HG03432 (cell line): Measurements from ENCODE around the gene PML.
"Not testable (repeated sequence)": the region's sequence is repeated elsewhere in the genome, so short reads cannot be mapped to it uniquely, and the experiment has no call there.

ENCODE experiments used
- ATAC-seq: cut with Tn5 transposase; IDR thresholded peaks from one replicate; pipeline ENCODE4 v1.9.1; 2021; ENCODE audit warnings: mild to moderate bottlenecking, moderate library complexity; ENCODE audit not compliant: unreplicated experiment

Gene PML

DNA sequence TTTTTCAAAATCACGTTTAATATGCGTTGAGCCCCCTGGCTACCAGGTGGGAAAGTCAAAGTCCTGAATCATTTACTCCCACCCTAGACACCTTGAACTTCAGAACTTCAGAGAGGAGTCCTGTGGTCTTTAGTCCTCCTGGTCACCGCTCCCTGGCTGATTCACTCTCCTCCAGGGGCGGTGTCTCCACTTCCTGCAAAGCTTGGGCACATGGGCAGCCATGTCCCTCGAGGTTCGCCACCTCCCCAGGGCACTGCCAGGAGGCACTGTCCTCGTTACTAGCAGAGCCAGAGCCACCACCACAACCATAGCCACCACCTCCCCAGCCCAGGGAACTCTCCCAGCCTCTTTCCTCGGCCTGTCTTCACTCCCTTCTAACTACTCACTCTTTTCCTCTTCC, 37.2 kb upstream of the PML start:
- ATAC-seq, result no peak

DNA sequence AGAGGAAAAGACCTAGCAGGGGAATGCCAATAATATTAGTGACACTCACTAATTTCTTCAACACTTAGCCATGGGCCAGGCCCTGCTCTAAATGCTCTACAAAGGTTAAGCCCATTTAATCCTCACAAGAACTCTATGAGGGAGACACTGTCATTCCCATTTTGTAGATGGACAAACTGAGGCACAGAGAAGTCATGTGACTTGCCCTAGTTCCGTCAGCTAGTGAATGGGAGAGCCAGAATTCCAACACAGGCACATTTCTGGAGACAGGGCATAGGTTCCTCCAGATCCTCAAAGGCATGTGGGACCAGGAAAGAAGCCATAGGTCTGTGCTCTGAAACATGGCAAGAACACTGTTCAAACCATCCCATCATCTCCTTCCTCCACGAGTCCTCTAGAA, 36.7 kb upstream of the PML start:
- no peak for ATAC-seq

DNA sequence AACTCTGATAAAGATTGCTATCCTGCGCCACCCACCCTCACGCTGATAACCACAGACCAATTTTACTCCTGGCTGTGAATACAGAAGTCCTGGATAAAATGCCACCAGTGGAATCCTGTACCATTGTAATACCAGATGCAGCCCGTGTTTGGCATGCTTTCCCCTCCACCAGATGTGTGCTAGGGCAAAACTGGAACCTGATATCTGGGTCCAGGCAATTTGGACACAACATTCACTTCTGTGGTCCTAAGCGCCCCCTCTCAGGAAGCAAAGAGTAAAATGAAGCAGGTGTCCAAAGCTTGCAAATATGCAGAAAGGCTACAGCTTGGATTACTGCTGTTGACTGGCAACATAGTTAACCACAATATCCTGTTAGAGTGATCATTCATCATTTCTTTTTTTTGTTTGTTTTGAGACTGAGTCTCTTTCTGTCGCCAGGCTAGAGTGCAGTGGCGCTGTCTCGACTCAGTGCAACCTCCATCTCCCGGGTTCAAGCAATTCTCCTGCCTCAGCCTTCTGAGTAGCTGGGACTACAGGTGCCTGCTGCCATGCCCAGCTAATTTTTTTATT, 35.4 kb upstream of the PML start:
- no peak for ATAC-seq

DNA sequence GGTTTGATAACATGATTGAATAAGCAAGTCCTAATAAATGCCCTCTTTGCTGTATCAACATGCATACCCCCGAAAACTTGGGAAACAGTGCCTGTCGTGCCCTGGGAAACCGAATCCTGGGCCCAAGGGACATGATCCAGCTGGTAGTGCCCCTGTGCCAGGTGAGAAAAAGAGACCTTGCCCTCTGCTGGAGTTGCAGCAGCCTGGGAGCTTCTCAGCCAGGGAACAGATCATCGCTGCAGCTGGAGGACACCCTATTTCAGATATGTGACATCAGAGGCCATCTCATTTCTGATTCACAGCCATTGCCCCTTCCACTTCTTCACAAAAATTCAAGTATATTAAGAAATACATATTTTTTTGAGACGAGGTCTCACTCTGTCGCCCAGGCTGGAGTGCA, 34.7 kb upstream of the PML start:
- ATAC-seq, result no peak

DNA sequence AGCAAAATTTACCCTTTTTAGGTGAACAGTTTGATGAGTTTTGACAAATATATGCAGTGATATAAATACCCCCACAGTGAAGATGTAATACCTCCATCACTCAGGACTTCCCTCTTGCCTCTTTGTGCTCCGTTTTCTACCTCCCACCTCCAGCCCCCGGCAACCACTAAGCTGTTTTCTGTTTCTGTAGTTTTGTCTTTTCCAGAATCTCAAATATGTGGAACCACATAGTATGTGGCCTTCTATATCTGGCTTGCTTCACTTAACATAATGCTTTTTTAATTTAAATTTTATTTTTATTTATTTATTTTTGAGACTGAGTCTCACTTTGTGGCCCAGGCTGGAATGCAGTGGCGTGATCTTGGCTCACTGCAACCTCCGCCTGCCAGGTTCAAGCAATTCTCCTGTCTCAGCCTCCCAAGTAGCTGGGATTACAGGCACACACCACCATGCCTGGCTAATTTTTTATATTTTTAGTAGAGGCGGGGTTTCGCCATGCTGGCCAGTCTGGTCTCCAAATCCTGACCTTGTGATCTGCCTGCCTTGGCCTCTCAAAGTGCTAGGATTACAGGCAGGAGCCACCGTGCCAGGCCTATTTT, 33.9 kb upstream of the PML start:
- not testable (repeated sequence) for ATAC-seq

DNA sequence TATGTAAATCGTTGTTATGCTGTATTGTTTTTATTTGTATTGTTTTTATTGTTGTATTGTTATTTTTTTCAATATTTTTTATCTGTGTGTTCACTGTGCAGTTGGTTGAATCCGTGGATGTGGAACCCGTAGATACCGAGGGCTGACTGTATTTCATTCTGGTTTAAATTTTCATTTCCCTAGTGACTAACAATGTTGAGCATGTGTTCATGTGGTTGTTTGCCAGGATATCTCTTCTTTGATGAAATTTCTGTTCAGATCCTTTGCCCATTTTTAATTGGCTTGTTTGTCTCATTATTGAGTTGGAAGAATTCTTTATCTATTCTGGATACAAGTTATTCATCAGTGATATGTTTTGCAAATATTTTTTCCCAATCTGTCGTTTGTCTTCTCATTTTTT, 32.1 kb upstream of the PML start:
- no peak for ATAC-seq

DNA sequence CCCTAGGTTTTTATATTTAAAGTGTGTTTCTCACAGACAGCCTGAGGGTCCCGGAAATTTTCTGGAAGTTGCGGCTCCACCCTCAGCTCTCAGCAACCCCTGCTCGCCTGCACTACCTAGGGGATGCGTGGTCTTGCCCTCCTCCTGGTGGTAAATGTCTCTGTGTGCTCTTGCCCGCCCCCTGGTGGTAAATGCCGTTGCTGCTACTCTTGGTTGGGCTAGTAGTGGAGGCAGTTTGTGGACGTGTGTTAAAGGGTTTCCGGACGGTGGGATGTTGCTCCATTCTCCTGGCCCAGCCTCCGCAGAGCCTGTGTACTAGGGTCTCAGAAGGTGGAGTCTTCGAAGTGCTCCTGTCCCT, 29.8 kb upstream of the PML start:
- peak; percentile 69 for ATAC-seq

DNA sequence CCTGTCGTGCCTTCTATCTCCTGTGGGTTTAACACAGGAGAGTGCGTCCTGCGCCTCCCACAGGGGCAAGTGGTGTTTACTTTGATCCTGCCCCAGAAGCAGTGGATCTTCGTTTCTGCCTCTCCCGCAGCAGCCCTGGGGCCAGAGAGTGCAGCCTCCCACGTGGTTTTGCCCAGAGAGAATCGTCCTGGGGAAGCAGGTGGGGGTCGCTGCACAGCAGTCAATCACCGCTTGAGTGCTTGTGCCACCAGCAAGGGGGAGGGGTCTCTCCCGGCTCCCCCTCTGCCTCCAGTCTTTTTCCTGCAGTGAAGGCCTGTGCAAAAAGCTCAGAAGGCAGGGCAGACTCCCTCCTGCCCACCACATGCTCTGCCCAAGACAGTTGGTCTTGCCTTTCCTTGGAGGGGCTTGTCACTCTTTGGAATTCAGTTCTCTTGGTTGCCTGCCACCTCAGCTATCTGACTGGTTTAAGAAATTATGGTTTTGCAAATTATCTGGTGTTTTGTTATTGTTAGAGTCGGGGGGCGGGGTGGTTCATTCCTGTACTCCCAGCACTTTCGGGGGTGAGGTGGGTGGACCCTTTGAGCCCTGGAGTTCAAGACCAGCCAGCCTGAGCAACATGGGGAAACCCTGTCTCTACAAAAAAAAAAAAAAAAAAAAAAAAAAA, 29.3 kb upstream of the PML start:
- ATAC-seq, result peak; percentile 22

DNA sequence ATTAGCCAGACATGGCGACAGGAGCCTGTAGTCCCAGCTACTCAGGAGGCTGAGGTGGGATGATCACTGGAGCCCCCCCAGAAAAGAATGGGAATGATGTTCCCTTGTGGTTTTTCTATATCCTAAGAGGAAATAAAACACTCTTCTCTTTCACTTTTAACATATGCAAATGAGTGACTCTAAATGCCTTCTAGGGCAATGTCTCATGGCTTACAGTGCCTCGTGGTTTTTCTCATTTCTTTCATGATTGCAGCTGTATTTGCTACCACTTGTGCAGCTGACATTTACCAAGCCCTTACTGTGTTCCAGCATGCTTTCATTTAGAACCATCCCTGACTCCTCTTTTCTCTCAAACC, 28.8 kb upstream of the PML start:
- ATAC-seq, result peak; percentile 66

DNA sequence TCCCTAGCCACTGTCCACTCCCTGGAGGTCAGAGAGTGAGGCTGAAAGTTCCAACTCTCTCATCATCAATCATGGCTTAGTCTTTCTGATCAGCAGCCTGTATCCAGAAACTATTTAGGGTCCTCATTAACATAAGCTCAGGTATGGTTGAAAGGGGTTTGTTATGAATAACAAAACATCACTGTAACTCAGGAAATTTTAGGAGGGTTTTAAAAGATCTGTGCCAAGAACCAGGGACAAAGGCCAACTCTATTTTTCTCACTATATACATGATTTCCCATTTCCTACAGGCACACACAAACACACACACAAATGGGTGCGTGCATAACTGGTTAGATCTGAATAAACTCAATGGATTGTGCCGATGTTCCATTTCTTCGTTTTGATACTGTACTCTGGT, 26.1 kb upstream of the PML start:
- ATAC-seq, result no peak

DNA sequence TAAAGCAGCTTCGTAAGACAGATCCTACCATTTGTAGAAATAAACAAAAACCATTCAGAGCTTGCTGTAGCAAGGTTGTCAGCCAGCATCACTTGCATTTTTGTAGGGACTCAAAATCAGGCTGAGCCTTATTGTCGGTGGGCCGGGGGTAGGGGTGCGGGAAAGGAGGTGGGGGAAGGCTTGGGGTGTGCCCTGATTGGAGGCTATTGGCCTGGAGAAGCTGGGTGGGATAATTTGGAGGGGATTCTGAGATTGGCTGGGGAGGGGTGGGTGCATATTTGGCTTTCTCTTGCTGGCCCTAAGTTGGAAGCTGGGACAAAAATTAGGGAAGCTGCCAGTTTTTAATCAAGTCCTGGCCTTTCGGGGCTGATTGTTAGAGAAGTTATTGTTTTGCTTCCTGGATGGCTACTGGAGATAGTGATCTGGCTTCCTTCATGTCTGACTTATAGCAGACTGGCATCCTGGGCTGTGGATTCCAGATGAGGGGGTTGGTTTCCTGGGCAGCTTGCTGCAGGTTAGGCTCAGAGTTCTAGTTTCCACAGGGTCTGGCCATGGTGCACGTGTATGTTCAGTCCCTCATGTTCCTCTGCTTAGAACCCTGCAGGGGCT, 25.3 kb upstream of the PML start:
- ATAC-seq, result no peak

DNA sequence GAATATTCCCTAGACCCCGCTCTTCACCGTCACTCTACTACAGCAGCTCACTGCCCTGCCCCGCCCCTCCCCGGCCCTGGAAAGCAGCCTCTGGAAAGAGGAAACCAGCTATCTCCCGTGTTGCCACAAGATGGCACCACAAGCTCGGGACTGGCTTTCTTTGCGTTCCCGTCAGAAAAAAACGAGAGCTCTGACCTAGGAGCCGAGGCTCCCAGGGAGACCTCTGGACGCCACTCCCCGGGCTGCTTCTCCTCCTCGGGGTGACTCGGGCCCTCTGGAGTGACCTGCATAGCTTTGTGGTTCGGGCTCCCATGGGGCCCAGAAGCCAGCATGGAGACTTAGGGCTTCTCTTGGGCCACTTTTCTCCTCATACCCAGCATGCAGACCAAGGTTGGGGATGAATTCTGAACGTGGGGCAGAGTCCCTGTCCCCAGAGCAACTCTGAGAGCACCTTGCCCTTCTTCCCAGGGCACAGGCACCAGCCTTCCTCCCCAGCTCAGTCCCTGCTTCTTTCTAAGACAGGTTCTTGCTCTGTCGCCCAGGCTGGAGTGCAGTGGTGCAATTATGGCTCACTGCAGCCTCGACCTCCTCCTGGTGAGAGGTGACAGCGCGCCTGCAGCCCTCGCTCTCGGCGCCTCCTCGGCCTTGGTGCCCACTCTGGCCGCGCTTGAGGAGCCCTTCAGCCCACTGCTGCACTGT, 21.4 kb upstream of the PML start:
- ATAC-seq, result no peak

DNA sequence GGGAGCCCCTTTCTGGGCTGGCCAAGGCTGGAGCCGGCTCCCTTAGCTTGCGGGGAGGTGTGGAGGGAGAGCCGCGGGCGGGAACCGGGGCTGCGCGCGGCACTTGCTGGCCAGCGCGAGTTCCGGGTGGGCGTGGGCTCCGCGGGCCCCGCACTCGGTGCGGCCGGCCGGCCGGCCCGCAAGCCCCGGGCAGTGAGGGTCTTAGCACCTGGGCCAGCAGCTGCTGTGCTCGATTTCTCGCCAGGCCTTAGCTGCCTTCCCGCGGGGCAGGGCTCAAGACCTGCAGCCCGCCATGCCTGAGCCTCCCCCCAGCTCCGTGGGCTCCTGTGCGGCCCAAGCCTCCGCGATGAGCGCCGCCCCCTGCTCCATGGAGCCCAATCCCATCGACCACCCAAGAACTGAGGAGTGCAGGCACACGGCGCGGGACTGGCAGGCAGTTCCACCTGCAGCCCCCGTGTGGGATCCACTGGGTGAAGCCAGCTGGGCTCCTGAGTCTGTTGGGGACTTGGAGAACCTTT, 20.8 kb upstream of the PML start:
- not testable (repeated sequence) for ATAC-seq

DNA sequence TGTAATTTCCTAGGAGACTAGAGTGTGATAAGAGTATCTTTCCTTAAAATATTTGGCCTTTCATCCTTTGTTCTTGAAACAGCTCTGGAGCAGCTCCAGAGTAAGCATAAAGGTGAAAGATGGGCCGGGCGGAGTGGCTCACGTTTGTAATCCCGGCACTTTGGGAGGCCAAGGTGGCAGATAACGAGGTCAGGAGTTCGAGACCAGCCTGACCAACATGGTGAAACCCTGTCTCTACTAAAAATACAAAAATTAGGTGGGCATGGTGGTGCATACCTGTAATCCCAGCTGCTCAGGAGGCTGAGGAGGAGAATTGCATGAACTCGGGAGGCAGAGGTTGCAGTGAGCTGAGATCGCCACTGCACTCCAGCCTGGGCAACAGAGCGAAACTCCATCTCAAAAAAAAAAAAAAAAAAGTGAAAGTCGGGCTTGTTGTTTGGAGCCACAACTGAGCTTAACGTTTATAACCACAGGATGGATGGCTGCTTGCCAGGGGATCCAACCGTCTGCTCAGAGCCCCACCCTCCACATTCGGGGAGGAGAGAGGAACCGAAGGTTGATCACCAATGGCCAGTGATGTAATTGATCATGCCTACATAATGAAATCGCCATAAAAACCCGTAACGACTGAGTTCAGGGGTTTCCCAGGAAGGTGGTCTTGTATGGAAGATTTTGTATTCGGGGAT, 18.9 kb upstream of the PML start:
- ATAC-seq, result not testable (repeated sequence)

DNA sequence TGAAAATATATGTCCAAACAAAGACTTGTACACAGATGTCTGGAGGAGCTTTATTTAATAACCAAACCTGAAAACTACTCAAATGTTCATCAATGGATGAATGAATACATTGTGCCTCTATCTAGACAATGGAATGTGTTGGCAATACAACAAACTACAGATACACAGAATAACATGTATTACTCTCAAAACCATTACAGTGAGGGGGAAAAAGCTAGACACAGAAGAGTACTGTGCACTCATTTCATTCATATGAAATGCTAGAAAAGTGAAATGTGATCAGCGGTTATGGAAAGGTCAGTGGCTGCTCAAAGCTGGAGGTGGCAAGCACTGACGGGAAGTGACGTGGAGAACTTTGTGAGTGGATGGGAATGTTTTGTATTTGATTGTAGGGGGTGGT, 15.6 kb upstream of the PML start:
- ATAC-seq, result no peak

DNA sequence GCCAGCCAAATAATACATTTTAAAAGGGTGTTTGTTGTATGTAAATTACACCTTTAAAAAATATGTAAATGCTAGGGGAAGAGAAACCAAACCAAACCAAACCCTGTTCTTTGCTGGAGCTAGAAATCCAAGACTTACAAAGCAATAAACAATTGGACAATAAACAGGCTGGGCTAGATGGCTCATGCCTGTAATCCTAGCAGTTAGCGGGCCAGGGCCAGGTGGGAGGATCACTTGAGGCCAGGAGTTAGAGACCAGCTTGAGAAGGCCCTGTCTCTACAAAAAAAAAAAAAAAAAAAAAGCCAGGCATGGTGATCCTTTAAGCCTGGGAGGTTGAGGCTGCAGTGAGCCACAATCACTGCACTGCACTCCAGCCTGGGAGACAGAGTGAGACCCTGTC, 14.9 kb upstream of the PML start:
- no peak for ATAC-seq

DNA sequence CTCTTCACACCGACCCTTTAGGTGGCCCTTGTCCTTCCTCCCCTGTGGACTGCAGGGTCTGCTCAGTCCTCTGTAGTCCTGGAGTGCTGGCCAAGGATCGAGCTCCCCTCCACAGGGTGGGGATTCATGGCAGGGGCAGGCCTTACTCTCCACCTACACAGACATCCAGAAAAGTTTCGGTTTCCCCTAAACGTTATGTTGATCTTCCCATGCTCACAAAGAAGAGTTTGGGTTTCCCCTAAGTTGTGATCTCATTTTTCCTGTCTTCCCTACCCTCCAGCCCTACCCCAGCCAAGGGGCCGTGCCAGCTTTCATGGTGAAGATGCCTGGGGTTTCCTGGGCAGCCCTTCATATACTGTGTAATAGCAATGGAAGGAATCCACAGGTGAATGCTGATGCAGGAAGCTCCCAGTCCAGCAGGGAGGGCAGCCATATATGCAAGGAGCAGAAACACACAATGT, 12.7 kb upstream of the PML start:
- no peak for ATAC-seq

DNA sequence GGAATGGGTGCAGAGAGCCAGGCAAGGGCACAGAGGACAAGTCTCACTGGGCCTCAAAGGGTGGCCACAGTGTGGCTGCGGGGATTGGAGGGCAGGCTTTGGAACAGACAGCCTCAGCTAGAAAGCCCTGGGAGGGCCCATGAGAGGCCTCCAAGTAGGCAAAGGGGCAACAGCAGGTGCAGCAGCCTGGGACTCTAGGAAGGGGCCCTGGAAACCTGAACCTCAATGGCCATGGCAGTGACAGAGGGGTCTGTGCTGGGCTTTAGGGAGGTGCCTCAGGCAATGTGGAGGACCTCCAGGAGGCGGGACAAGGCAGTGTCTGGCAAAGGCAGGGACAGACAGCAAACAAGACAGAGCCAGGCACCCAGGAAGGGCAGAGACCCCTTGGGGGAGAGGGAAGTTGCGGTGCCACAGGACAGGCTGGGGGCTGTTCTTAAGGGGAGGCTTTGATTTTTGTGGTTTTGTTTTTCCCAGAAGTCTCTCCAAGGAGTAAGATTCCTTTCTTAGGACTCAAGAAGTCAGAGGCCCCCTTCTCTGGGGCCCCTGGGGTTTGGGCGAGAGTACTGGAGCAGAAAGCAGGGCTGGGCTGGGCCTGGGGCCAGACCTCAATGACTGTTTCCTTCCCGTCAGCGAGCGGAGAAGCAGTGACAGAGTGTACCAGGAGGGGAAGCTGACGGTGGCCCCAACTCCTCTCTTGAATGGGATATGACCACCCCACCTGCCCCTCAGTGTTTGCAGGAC, 12.1 kb upstream of the PML start:
- ATAC-seq, result no peak

DNA sequence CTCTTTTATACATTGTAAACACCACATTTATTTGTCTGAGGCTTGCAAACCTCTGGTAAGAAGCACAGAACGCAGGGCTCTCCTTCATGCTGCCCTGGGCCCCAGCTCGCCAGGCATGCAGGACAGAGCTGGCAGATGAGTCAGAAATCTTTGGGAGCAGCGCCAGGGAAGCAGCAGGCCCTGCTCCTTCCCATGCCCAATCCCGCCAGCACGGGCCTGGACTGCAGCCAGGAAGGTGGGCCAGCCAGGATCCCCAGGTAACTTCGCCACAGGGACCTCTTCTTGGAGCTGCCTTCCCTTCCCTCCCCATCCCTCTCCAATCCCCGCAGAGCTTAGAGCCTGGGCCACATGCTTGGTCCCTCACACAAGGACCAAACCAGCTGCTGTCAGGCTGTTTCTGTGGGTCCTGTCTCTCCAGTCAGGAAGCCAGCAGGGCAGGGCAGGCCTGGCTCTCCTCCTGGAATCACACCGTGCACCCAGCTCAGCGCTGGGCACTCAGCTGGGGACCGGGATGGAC, 11.2 kb upstream of the PML start:
- no peak for ATAC-seq

DNA sequence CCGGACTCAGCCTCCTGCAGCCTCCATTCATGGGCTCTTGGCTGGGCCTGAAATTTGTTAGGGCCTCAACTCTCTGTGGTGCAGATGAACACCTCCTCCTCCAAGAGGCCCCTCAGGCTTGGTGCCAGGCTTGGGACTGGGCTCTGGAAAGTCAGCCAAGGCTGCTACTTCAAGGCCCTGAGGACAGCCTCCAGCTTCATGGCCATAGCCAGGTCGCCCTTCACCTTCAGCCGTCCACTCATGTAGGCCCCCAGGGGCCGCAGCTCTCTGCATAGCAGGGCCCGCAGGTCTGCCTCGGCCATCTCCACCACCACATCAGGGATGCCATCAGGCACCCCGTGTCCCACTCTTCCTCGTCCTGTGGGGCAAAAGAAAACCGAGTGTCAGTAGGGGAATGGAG, 10.7 kb upstream of the PML start:
- ATAC-seq, result no peak
